ENCODE data around the gene DLD. TPM values are rescaled to one million over a fixed set of nuclear protein-coding genes. Genes with fewer than 3 reads are reported as not detected.

The DLD gene
- polyA plus RNA-seq, 1 experiment, result 169 TPM

- Histone ChIP-seq H3K4me3 (ENCODE audit: low read depth, low read length) (no peak overlapping the region), H3K27me3 (ENCODE audit: control insufficient read depth, insufficient read depth, low read length) (peaks cover 4% of the 10 kb centered on the region), H3K27ac (ENCODE audit: low read depth, low read length) (no peak overlapping the region), H3K9me3 (ENCODE audit: control insufficient read depth, insufficient read depth, low read length) (no peaks in the 10 kb centered on the region)
- POLR2A ChIA-PET, result no interaction called here
- CTCF ChIA-PET, result interaction anchor here (1.0 to 1.5 kb wide), 2 partner anchors 14 to 18 kb away, joined by 3 to 4 read pairs; no protein-coding TSS in a partner anchor
- no peak for TF ChIP-seq CTCF (IDR thresholded peaks at IDR 0.05; ENCODE audit: low read depth, low read length)
- no peak for DNase-seq (ENCODE audit: low read depth, low spot score)
Observed at GRCh38 chr7:107860981-107861652, 29.9 kb upstream of the DLD start.

- H3K9me3 ChIP-seq (ENCODE audit: control insufficient read depth, insufficient read depth, low read length), result no peaks in the 10 kb centered on the region
- ChIA-PET CTCF (no interaction called here), POLR2A (no interaction called here)
- H3K27ac ChIP-seq (ENCODE audit: low read depth, low read length), result no peak overlapping the region
- H3K4me3 ChIP-seq (ENCODE audit: low read depth, low read length), result no peak overlapping the region
- no peaks in the 10 kb centered on the region for H3K27me3 ChIP-seq (ENCODE audit: control insufficient read depth, insufficient read depth, low read length)
- TF ChIP-seq CTCF (IDR thresholded peaks at IDR 0.05; ENCODE audit: low read depth, low read length), result no peak
- no peak for DNase-seq (ENCODE audit: low read depth, low spot score)
Observed at GRCh38 chr7:107865956-107866775, 24.8 kb upstream of the DLD start.

GRCh38 chr7:107867858-107868466 is 23.0 kb upstream of the DLD start:
- TF ChIP-seq CTCF (IDR thresholded peaks at IDR 0.05; ENCODE audit: low read depth, low read length), result no peak
- CTCF ChIA-PET, result interaction anchor here (0.9 to 1.3 kb wide), 4 partner anchors 10 to 124 kb away, joined by 3 to 6 read pairs (median 4); partner anchors contain the start of gene CBLL1

GRCh38 chr7:107870427-107871000 is 20.5 kb upstream of the DLD start:
- Histone ChIP-seq H3K4me3 (ENCODE audit: low read depth, low read length) (no peak overlapping the region), H3K27ac (ENCODE audit: low read depth, low read length) (no peak overlapping the region), H3K9me3 (ENCODE audit: control insufficient read depth, insufficient read depth, low read length) (no peaks in the 10 kb centered on the region), H3K27me3 (ENCODE audit: control insufficient read depth, insufficient read depth, low read length) (peaks cover 5% of the 10 kb centered on the region)
- no peak for DNase-seq (ENCODE audit: low read depth, low spot score)
- TF ChIP-seq CTCF (IDR thresholded peaks at IDR 0.05; ENCODE audit: low read depth, low read length), result no peak
- CTCF ChIA-PET, result interaction anchor here (0.8 to 1.4 kb wide), 2 partner anchors 8 to 127 kb away, joined by 3 to 6 read pairs; no protein-coding TSS in a partner anchor
- POLR2A ChIA-PET, result no interaction called here

More at GRCh38 chr7:107867858-107868466, 23.0 kb upstream of the DLD start:
- H3K27me3 ChIP-seq (ENCODE audit: control insufficient read depth, insufficient read depth, low read length), result peaks cover 5% of the 10 kb centered on the region
- no peak for DNase-seq (ENCODE audit: low read depth, low spot score)
- no peaks in the 10 kb centered on the region for H3K9me3 ChIP-seq (ENCODE audit: control insufficient read depth, insufficient read depth, low read length)
- no peak overlapping the region for H3K27ac ChIP-seq (ENCODE audit: low read depth, low read length)
- POLR2A ChIA-PET, result interaction anchor here (0.6 kb wide), 1 partner anchor 13 kb away, joined by 3 read pairs; no protein-coding TSS in a partner anchor
- H3K4me3 ChIP-seq (ENCODE audit: low read depth, low read length), result no peak overlapping the region

Measured in AG04450 (cell line).